Epidermal melanocyte (primary cell): Measurements from ENCODE around the gene ESR1.
"Not testable (repeated sequence)": the region's sequence is repeated elsewhere in the genome, so short reads cannot be mapped to it uniquely, and the experiment has no call there.

ENCODE experiments used
- DNase-seq: peaks from one replicate; pipeline ENCODE4 v3.0.0; 2011; ENCODE audit warnings: low spot score; ENCODE audit not compliant: insufficient read length

ESR1 gene

DNA sequence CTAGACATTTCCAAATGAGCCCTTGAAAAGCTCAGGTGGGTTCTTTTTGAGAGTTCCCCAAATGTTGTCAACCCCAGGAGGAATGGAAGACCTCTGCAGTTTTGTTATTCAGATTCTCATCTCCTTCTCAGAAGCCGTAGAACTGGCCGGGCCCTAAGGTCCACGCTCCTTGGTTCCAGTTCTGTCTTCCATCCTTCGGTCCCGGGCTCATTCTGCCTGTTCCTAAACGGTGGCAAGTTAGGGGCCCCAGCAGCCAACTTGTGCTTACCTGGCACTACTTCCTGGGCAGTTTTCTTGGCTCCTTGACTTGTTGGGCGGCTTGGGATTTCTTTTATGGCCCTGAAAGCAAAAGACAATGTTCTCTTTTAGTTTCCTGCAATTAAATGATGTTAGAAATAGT is 6.4 kb downstream of the ESR1 start:
- DNase-seq = no peak

DNA sequence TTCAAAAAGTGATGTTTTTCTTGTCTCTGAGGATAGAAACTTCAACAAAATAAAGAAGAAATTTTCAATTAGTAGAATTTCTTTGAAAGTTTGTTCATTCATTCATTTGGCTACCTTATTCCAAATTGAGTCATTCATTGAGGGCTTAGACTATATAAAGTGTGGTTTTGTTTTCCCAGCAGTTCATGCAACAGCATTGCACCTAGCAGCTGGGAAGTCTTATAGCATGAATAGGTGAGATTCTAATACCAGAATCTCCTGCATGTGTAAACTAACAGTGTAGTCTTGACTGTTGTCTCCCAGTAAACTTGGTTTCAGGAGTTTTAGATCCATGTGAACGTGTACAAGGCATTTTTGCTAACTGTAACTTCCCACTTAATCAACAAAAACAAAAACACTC is 7.1 kb downstream of the ESR1 start:
- no peak for DNase-seq

DNA sequence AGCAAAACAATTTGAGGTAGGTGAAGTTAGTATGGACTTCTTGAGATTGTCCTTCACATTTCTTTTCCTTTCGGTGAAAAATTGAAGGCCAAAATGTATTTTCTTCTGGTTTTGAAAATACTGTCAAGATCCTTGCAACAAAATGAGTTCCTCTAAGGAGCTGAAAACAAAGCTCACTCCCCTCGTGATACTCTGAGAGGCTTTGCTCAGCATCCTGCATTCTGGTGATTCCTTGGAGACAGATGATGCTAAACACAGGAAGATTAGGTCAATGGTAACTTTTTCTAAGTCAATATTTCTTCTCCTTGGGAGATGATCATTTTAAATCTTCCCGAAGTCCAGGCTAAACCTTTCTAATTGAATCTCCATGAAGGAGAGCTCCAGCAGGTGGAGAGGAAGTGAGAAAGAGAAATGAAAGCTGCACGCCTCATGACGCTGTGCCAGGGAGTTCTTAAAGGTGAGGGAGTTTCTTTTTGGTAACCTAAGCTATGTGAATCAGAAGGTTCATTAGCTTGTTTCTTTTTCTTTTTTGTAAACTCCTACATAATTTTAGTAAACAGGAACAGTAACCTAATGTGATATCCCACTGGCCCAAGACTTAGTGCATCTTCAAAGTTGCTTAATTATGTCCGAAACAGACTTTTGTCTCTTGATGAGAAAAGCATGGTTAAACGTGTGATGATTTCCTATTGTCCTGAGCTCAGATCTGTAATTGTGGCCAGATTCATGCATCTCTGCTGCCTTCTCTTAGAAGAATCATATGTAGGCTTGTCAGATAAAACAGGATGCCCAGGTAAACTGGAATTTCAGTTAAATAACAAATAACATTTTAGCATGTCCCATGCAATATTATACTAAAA is 15.0 kb downstream of the ESR1 start:
- no peak for DNase-seq

DNA sequence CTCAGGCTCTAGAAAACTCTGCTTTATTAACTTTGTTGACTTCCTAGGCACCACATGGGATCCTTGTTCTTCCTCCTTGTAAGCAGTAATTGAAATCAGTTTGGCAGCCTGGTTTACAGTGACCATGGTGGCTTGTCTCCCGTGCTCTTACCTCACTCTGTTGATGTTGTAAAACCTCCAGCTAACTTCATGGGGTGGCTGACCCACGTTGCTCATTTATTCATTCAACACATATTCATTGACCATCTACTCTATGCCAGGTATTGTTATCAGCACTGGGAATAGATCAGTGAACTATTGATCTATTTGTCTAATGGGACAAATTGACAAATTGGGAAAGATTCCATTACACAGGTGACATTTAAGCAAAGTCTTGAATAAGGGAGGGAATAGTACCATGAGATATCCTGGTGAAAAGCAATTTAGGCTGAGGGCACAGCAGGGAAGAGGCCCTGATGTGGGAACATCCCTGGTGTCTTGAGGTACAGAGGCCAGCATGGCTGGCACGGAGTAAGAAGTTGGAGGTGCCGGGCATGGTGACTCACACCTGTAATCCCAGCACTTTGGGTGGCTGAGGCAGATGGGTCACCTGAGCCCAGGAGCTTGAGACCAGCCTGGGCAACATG is 19.1 kb downstream of the ESR1 start:
- no peak for DNase-seq

DNA sequence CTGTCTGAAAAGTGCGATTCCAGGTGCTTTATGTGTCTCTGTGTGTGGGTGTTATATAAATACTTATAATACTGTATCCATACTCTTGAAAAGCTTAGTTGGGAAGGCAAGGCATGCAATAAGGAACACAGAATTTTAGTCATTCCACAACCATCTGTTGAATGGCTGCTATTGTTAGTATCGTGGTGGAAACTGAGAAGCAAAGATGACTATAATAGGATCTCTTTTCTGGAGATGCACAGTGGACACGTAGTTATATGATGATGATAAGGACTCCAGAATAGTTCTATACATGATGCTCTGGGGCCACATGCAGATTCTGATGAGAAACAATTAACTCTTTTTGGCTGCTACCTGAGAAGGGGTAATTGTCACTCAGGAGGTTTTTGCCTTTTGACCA is 25.2 kb downstream of the ESR1 start:
- no peak for DNase-seq

DNA sequence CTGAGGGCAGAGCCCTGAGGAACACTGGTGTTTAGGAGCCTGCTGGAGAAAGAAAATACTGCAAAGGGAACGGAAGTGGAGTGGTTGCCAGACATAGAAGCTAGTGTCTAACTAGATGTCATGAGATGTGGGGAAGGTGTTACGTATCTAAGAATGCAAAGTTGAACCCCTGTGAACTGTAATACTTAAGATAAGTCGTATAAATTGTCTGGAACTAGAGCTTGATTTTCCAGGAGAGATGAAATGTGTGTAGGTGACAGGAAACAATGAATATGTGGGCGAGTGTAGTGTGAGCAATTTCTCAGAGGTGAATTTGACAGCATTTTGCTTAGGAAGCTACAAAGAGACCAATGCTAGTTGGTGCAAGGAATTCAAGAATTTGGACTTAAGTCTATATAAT is 27.9 kb downstream of the ESR1 start:
- no peak for DNase-seq

DNA sequence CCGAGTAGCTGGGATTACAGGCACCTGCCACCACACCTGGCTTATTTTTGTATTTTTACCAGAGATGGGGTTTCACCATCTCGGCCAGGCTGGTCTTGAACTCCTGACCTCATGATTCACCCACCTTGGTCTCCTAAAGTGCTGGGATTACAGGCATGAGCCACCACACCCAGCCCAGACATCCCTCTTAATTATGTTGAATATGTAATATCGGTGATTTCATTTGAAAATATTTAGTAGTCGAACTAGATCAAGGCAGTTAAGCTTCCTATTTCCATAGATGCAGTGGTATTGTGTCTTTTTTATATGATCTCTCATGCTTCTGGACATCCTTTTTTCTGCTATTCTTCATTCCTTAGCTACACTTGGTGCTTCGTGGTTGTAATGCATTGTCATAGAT is 29.7 kb downstream of the ESR1 start:
- no peak for DNase-seq

DNA sequence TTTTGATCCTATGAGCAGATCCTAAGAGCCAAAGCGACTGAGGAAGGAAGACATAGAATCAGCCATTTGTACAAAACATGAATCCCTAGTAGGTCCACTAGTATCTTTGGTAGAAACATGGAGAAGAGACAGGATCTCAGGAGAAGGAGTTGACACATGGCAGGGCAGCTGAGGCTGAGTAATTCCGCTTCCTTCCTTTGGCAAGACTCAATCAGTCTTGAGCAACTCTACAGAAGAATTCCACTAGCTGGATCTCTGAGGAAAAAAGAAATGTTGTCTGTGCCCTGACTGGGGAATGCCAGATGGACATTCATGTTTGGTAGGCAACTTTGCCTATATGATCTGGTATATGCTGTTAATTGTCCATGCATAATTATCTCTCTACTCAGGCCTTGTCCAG is 35.3 kb downstream of the ESR1 start:
- no peak for DNase-seq

DNA sequence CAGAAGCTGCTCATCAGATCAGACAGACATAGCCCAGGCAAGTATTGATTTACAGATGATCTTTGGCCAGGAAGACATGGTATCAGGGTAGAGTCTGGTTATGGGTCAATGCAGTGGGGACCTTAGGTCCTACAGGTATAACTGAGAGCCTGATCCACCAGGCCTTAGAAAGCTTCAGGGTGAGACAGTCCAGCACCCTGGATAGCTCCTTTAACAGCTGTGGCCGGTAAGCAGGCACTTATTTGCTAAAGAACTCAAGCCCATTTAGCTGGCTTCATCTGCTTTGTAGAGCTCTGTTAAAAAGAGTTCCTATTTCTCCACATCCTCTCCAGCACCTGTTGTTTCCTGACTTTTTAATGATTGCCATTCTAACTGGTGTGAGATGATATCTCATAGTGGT is 39.6 kb downstream of the ESR1 start:
- no peak for DNase-seq

DNA sequence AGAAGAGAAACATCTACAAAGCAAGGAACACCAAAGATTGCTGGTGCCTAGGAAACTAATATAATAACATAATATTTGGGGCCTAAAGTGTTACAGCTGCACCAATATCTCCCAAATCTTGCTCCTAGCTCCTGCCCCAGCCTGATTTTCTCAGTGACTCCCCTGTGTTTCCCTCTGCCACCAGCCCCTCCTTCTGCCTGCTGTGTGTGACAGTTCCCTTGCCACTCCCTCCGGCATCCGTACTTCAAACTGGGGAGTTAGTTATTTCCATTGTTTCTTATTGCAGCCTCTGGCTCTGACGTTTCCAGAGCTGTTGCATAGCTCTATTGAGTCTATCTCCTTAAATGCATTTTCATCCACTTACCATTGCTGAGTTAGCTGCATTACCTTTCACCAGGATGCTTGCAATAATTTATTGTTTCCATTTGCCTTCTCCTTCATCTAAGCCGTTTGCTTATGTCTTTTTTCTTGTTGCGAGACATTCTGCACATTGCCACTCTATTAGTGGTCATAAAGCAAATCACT is 43.1 kb downstream of the ESR1 start:
- DNase-seq = no peak

DNA sequence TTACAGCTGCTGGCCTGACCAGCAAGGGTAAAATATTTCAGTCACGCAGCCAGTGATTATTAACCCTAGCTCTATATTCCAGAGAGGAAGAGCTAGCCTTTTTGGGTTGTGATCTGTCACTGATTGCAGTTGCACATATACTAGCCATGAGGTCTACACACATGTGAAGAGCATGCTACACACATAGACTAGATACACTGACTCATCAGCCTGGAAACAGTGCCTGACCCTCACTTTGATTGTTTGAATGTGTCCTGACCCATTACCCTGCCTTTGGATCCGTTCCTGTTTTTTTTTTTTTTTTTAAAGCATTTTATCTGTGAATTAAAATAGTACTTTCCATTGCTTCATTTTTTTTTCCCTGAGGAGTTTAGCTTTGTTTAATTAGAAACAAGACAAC is 50.8 kb downstream of the ESR1 start:
- no peak for DNase-seq

DNA sequence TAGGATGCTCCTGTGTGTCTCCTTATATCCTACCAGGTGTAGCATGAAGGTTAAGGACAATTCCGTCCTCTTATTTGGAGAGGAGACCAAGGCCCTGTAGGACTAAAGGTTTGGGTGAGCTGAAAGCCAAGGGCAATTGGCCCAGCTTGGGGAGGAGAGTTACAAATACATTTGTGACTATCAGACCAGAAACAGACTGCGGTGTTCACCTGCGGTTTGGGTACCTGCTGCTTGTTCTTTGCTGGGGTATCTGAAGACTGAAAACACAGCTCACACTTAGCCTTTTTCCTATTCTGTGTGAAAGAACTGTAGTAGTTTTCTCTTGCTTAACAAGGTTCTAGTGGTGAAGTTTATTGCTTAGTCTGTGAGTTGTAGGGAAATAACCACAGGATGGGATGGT is 55.0 kb downstream of the ESR1 start:
- DNase-seq = no peak

DNA sequence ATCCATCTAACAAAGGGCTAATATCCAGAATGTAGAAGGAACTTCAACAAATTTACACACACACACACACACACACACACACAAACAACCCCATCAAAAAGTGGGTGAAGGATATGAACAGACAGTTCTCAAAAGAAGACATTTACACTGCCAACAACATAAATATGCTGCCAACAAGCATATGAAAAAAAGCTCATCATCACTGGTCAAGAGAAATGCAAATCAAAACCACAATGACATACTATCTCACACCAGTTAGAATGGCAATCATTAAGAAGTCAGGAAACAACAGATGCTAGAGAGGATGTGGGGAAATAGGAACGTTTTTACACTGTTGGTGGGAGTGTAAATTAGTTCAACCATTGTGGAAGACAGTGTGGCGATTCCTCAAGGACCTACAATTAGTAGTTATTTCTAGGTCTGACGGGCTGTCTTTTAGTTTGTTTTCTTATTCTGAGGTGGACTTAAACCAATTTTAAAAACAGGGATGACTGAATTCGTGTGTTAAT is 59.9 kb downstream of the ESR1 start:
- DNase-seq = not testable (repeated sequence)

DNA sequence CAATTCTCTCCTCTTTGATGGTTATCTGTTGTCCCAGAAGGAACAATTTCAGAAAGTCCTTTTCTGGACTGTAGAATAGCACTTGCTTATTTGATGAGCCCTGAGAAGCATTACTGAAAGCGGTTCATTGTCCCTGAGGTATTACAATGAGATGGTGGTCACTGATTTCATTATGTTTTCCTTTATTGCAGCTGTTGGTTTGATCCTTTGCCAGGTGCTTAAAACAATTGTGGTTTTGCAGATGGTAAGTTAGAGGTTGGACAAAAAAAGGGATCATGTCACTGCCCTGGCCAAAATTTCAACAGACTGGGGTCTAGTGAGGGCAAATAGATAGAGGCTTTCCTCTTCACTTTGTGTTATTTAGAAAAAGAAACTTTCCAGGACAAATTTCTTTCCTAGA is 61.9 kb downstream of the ESR1 start:
- no peak for DNase-seq

DNA sequence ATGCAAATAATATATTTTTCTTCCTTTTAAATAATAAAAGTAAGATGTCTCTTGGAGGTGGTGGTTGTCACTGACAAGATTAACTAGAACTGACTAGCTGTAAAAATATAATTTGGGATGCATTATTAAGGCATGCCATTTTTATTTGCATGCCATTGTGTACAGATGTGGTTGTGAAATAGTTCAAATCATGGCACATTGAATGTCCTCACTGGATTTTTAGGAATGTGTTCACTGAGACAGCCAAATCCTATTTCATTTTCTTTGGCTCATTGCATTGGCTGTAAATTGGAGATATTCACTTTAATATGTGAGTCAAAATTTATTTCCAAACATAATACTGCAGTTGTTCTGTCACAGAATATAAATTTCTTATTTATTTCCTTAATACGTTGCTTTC is 62.3 kb downstream of the ESR1 start:
- peak; percentile 41 for DNase-seq

DNA sequence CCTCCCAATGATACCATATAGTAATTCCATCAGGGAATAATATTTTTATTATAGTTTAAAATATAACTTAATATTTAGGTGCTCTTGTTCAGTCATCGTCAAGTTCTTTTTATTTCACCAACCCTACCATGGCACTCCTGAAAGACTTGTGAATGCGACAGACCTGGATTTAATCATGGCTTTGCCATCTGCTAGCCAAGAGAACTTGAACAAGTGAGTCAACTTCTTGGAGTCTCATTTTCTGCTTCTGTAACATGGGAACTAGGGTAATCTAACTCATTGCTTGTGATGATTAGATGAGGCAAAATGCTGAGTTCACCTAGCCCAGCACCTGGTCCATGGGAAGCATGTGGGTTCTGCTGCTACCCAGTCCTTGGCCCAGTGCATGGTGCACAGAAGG is 62.9 kb downstream of the ESR1 start:
- DNase-seq = no peak

DNA sequence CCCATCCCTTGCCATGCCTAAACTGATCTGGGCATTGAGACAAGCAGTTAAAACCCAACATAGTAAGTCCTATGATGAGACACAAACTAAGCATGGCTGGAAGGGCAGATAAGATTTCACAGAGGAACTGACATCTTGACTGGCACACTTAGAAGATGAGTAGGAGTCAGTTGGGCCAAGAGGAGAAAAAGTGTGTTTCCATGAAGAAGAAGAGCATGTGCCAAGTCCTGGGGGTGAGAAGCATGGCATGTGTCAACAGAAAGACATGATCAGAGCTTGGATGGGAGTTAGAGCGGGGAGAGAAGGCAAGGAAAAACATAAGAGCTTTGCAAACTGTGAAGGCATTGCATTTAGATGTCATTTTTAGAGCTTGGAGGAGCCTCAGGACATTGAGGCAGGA is 68.0 kb downstream of the ESR1 start:
- no peak for DNase-seq

DNA sequence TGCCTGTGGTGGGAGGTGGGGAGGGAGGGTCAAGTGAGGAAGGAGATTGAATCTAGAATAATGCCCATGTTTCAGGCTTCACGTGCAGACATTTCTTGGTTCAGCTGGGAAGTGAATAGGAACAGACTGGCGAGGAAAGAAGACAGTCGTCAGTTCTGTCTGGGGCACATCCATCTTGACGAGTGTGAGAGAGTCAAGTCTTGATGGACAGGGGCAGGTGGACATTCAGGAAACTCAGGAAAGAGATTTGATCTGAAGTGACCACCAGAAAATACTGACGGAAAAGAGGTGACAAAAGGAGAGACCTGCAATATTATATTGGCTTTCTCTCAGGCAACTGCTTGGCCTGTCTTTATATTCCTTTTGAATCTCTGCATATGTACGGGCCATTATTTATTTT is 68.6 kb downstream of the ESR1 start:
- no peak for DNase-seq

DNA sequence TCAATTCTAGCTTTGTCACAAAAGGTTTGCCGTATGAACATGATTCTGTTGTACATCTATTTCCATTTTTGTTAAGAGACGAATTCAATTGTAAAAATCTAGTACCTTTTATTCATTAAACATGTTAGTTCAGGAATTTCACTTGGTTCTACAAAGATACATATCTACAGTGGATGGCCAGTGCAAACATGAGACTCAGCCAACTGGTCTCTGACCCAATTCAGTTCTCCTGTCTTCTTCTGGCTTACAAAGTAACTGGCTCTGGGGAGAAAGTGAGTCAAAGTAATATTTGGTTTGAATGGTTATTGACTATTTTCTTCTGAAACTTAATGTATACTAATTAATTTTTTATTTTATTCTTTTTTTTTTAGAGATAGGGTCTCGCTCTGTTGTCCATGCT is 70.0 kb downstream of the ESR1 start:
- DNase-seq = no peak

DNA sequence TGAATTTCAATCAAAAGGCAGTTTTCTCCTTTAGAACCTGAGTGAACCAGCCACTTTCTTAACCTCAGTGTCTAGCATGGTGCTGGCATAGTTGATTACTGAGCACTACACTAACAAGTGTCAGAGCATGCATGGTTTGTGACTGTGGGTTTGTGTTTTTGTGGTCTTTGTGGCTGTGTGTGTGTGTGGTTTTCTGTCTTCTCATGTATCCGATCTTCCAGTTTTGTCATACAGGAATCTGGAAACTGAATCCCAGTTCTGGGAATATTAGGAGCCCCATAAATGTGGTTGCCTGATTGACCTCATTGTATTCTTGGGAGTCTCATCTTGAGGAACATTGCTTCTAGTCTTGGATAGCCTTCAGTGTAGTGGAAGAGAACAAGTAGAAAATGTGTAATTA is 73.7 kb downstream of the ESR1 start:
- no peak for DNase-seq

DNA sequence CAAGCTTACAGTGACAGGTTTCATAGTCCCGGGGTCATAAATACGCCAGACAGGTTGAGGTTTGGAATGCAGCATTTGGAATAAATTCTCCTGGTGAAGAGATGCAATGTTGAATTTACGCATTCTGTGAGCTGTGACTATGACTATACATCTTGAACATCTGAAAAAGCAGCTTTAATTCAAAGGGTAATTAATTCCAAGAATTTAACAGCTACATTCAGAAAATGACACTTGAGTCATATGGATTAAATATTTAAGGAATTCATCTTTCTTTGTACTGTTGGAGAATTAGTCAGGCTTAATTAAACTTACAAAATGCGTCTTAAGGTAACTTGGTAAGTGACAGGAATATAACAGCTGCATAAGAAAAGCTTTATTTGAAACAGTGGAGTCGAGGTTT is 74.7 kb downstream of the ESR1 start:
- DNase-seq = no peak

DNA sequence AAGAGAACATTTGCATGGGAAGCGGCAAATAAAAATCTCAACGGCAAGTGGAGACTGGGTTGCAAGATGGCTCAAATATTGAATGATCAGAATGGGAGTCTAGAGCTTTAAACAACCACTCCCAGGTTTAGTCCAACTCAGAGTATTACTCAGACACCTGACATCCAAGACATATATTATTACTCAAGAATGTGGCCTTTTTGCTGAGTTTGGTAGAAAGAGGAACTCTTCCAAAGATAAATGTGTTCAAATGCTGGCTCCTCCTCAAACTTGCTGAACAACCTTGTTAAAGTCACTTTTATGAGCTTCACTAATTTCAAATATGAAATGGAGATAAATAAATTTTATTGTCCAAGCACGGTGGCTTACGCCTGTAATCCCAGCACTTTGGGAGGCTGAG is 77.8 kb downstream of the ESR1 start:
- DNase-seq = no peak

DNA sequence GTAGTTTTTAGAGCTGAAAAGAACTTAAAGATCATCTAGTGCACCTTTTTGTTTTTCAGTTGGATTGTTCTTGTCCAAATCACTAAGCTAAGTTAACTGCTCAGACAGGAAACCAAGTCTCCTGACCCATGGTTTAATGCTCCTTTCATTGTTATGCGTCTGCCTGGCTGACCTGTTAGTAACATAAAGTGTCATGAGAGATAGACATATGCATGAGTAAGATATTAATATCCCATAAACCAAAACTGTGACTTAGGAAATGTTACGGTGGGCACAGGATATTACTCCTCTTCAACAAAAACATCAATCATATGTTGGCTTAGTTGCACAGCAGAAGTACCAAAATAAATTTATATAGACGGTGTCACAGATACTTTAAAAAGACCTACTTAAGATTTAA is 84.0 kb downstream of the ESR1 start:
- DNase-seq = no peak
